ENCODE measurements around the gene IRGM.

DNA sequence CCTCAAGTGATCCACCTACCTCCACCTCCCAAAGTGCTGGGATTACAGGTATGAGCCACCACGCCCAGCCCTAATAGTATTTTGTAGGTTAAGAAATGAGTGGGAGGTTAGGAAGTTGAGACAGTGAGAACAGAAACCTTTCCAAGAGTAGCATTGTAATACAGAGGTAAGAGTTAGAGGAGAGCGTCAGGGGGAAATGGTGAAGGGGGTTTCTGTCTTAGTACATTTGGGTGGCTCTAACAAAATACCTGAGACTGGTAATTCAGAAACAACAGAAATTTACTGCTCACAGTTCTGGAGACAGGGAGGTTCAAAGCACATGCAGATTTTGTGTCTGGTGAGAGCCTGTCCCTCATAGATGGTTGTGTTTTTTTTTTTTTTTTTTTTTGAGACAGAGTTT, 48.9 kb upstream of the IRGM start:
- TF ChIP-seq CTCF (IDR thresholded peaks at IDR 0.05) (no peak), POLR2A (IDR thresholded peaks at IDR 0.05) (no peak)

Data from Peyer's patch (tissue), 4 donors.